ENCODE data around the gene MN1.

Gene MN1

GRCh38 chr22:27709919-27710675, 91.5 kb downstream of the MN1 start:
- no peak for DNase-seq

DNA sequence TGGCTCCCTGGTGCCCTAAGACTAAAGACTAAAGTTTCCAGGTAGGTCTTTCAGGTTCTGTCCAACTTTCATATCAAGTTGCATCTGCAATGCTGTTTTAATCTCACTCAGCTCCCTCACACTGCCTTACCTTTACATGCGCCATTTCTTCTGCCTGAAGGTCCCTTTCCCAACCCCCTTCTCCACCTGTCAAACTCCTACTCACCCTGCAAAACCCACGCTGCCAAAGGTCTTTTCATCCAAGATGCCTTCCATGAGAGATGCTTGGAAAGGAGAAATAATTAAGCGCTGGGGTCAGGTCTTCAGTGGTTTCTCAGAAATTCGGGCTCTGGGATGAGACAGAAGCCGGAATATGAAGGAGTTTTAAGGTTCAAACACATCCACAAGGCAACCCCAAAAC, 95.1 kb downstream of the MN1 start:
- DNase-seq = no peak

DNA sequence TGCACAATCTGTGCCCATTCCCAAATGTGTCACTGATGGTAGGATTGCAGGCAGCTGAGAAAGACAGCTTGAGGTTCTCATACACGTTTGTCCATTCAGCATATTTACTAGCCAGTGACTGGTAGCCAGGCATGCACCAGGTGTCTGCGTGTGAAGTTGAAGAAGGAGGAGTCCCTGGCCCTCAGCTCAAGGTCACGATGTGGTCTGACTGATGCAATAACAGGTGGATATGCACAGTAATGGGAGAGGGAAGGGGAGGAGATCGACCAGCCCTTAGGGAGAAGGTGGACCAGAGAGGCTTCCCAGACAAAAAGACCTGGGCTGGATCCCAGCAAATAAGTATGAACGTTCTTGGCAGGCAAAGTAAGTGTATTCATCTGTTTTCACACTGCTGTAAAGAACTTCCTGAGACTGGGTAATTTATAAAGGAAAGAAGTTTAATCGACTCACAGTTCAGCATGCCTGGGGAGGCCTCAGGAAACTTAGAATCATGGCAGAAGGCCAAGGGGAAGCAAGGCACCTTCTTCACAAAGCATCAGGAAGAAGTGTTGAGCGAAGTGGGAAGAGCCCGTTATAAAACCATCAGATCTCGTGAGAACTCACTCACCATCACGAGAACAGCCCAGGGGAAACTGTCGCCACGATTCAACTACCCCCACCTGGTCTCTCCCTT, 96.0 kb downstream of the MN1 start:
- no peak for DNase-seq

- no peak for DNase-seq
Observed at GRCh38 chr22:27704581-27704980, 97.0 kb downstream of the MN1 start.

DNA sequence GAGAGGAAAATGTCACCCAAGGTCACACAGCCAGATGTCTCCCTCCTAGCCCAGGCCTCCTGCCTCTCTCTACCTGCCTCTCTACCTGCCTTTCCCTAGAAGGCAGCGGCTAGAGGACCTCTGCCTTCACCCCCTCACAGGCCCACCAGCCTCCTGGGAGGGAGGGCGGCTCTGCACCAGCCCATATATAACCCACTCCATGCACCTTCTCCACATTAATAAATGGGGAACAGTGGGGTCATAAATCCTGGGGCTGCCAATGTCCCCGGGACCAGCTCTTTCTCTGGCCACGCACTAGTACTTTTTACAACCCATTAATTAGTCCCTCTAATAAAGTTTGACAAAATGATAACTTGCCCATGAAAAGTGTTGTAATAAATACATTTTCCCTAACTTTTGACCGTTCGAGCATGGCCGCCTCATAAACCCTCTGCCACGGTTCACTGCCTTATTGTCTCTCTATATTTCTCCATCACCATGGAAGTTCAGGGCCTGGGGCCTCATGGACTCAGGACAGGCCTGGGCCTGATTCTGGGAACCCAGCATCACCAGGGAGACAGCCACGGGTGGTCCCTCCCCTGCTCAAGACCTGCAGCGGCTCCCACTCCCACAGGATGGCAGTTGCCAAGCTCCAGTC, 102.1 kb downstream of the MN1 start:
- no peak for DNase-seq

- no peak for DNase-seq
Observed at GRCh38 chr22:27698813-27699212, 102.7 kb downstream of the MN1 start.

All from NCI-H1105 treated with DMSO at 0.1 percent for 48 hours (cell line).